ENCODE data around the gene MAST4.

- TF ChIP-seq POLR2A (IDR thresholded peaks at IDR 0.05; ENCODE audit: low read depth, low read length): no peak
- TF ChIP-seq TAF1 (IDR thresholded peaks at IDR 0.05; ENCODE audit: low read depth, low read length): no peak
- TF ChIP-seq POLR2AphosphoS5 (IDR thresholded peaks at IDR 0.05; ENCODE audit: low read depth, low read length): no peak
Observed at GRCh38 chr5:66810151-66810550, 214.0 kb downstream of the MAST4 start.

Measured in GM12891 (cell line).